ENCODE results near the gene FZR1.
"Not testable (repeated sequence)": the region's sequence is repeated elsewhere in the genome, so short reads cannot be mapped to it uniquely, and the experiment has no call there.

The FZR1 gene

DNA sequence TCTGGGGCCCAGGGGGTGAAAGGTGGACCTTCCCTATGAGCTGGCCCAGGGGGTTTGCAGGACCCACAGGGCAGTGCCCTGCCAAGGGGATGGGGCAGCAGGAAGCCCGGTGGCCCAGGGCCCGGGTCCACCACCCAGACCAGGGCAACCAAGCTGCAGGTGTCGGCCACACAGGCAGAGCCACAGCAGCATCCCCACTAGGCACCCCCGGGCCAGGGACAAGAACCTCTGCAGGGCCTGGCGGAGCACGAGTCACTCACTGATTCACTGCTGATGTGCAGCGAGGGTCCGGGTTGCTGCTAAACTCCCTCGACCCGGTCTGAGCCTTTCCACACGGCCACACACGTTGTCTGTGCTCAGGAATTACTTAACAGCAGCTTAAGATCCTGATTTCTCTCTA lies 8.8 kb downstream of the FZR1 start:
- DNase-seq (ENCODE audit: low spot score): no peak

DNA sequence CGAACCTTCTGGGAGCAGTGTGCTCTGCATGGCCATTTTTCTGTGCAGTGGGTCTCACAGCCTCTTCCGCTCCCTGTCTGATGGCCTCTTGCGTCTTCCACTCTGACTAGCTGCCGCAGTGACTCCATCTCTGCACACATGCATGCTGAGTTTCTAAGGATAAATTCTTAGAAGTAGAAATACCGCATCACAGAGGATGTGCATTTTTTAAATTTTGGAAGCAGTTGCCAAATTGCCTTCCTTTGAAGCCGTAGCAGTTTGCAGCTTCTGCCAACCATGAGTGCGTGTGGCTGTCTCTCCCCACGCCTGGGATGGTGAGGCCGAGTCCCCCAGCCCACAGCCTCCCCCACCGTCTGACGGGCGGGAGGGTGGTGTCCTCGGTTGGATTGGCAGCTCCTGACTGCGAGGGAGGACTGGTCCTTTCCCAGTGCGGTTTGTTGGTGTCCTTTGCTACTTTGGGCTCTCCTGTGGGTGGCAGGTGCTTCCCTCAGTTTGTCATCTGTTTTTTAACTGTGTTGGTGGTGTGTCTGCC lies 9.8 kb downstream of the FZR1 start:
- DNase-seq (ENCODE audit: low spot score): no peak

DNA sequence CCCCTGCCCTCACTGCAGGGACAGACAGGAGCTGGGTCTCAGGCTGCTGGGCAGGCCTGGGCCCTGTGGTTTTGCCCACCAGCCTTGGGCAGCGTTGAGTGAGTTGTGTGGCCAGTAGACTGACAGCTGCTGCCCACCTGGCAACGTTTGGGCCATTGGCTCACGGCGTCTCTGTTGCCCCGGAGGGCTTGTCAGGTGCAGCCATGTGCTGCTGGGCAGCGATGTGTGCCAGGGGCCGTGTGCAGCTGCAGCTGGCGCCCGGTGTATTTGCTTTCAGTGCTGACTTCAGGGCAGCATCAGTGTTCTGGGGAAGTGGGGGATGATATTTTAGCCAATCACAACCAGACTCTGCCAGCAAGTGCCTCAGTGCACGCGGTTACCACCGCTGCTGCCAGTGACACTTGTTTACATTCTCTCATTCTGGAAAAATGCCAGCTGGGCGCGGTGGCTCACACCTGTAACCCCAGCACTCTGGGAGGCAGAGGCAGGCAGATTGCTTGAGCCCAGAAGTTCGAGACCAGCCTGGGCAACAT lies 10.6 kb downstream of the FZR1 start:
- no peak for DNase-seq (ENCODE audit: low spot score)

DNA sequence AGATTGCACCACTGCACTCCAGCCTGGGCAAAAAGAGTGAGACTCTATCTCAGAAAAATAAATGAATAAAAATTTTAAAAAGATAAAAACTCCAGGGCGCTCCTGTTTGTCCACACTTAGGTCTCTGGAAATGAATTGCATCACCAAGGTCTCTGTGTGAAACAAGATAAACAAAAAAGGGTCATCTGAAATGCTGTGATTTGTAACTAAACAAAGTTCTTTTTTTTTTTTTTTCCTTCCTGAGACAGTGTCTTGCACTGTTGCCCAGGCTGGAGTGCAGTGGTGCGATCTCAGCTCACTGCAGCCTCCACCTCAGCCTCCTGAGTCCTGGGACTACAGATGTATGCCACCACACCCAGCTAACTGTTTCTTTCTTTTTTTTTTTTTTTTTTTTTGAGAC lies 11.5 kb downstream of the FZR1 start:
- no peak for DNase-seq (ENCODE audit: low spot score)

DNA sequence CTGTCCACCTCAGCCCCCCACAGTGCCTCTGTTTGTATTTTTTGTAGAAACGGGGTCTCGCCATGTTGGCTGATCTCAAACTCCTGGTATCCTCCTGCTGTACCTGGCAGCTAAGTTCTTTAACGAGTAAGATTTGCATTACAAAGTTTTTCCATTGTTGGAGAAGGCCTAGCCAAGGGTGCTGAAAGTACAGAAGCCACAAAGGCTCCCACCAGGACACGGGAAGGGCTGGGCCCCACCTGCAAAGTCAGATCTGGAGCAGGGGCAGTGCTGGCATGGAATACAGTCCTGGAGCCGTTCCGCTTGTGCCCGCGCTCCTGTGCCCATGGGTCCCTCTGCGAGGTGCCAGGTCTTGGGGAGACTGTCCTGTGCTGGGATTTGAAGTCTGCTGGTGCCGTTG lies 12.1 kb downstream of the FZR1 start:
- DNase-seq (ENCODE audit: low spot score): no peak

DNA sequence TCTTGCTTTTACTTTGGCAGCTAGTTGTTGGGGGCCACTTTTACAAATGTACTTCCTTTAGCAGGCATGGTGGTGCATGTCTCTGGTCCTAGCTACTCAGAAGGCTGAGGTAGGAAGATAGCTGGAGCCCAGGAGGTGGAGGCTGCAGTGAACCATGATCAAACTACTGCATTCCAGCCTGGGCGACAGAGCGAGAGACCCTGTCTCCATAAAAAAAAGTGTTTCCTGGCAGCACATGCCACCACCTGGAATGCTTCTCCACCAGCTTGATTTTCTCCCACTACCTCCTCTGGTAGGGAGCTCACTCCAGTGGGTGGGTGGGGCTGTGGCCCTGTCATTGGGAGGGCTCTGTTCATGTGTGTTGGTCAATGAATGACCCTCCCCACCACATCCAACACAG lies 12.5 kb downstream of the FZR1 start:
- DNase-seq (ENCODE audit: low spot score): no peak

DNA sequence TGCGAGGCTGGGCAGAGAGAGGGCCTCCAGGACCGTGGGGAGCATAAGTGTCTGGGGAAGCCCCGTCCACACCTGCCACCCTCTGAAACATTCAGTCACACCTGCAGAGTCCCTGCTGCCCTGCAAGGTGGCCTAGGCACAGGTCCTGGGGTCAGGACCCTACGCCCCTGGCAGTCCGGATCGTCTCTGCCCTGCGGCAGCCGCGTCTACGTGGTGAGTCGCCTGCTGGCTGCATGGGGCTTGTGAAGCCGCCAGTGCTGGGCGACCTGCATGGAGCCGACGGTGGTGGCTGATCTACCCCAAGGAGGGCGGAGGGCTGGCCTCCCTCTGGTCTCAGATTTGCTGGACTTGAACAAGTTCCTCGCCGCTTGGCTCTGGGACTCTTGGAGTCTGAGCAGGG lies 13.0 kb downstream of the FZR1 start:
- DNase-seq (ENCODE audit: low spot score): no peak

DNA sequence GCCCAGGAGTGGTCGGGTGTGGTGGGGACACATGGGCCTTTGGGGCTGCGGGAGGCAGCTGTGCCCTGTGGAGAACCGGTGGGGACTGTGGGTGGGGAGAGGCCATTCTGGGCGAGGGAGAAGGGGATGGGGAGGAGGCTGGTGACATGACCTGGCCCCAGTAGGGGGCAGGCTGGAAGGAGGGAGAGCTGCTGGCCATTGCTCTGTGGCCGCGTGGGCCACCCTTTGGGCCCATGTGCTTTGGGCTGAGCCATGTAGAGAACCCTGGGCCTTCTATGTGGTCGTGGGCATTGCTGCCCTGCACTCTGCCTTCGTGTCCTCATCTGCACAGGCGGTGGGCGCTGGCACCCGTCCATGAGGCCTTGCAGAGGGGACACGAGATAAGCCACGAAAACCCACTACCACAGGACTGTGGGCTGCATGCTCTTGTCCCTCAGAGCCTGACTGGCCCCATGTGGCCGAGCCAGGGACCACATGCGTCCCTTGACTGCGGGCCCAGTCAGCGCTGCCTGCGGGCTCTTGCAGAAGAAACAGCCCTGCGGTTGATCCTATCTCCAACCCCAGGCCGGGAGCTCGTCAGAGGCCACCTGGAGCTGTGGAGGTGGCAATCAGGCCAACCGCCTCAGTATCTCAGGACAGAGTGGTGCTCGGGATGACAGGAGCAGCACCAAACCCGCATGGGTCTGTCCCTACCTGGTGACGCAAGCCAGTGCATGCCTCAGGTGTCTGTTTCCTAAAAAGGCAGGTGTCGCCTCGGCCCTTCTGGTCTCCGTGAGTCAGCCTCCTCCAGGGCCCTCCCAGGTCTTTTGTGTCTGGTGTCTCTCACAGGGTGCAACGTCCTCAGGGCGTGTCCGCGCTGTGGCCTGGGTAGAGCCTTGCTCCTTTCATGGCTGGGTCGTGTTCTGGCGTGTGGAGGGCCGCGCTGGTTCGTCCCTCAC lies 14.3 kb downstream of the FZR1 start:
- DNase-seq (ENCODE audit: low spot score): no peak

DNA sequence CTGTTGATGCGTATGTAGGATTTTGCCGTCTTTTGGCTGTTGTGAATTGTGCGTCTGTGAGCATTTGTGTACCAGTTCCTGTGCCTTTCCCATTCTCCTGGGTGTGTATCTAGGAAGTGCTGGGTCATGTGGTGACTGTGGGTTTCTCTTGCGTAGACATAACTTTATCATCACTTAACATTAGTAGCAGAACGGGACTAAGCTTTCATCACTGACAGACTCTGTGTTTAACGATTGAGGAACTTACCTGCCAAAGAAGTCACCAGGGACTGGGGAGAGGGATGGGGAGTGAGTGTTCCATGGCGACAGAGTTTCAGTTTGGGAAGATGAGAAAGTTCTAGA lies 15.0 kb downstream of the FZR1 start:
- DNase-seq (ENCODE audit: low spot score): no peak

DNA sequence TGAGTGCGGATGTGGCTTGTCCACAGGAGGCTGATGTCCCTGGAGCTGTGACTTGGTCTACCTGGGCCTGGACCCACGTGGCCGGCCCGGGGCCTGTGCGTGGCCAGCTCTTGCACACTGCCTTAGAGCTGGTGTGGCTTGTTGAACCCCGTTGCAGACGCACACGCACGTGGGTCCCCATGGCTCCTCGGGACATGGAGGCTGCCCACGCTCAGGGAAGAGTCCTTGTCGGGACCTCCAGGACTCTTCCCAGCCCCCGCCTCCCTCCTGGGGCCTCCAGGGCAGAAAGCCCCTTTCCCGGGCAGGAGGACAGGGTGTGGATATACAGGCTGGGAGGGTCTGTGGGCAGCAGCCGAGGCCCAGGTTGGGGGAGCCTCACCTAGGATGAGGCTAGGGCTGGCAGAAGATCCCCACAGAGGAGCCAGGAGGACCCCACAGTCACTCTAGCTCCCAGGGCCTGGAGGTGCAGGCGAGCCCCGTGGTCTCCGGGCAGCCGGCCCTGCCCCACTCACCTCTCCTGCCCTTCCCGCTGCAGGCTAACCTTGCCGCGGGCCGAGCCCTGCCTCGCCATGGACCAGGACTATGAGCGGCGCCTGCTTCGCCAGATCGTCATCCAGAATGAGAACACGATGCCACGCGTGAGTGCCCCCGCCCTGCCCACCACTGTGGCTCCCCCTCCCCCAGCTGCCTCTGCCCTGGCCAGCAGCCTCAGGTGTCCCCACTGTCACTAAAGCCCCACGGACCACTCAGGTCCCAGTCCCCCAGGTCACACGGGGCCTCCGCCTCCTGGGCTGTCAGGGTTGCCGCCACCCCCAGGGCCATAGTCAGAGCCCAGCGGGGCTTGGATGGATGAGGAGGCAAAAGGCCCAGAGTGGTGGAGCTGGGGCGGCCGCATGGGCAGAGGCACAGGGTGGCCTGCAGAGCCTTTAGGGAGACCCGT lies 16.6 kb downstream of the FZR1 start:
- DNase-seq (ENCODE audit: low spot score): no peak

DNA sequence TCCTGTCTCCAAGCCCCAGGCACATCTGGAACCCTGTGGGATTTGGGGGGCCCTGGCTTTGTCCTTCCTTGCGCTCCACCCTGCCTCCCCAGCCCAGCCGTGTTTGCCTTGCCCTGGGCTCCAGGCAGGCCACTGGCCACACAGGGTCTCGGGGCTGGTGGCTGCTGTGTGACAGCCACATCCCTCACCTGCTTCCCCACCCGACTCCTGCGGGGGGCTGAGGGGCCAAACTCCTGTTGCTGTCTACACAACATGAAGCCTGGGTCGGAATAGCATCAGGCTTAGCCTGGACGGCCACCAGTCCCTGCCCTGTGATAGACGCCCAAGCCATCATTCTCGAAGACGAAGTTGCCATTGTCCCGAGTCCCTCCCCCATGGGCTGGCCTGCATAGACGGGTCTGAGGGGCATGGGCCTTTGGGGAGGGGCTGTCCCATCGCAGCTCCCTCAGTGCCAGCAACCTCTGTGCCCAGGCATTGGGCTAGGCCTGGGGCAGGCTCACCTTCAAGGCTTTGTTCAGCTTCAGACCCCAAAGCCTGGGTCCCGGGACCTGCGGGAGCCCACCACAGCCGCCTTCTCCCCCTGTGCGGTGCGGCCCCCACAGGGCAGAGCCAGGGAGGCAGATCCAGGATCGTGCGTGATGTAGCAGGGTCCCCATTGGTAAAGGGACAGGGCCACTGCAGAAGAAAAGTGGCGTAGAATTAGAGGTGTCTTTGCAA lies 17.4 kb downstream of the FZR1 start:
- DNase-seq (ENCODE audit: low spot score): no peak

DNA sequence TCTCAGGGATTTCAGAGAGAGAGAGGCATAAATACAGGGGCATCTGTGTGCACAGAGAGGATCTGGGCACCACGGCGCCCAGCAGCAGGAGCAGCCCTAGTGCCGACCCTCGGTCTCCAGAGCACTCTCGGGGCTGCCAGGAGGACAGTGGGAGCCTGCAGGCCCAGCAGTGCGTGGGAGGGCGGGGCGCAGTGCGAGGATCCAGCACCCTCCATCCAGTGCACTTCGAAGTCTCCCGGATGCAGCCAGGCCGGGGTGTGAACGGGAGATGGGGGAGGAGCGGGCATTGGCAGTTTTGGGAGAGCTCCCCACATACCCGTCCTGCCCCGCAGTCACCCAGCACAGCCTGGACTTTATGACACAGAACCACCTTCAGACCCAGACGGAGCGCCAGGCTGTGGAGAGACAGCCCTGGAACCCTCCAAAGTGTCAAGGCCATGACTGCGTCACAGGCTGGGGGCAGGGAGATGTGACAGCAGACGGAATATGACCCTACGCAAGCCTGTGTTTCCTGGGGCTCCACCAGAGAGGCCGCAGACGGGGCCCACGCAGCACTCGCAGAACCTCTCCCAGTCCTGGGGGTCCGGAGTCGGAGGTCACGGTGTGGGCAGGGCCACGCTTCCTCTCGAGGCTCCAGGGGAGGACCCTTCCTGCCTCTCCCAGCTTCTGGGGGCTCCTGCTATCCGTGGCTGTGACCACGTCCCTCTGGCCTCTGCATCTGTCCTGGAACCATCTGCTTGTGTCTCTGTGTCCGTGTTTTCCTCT lies 18.1 kb downstream of the FZR1 start:
- no peak for DNase-seq (ENCODE audit: low spot score)

DNA sequence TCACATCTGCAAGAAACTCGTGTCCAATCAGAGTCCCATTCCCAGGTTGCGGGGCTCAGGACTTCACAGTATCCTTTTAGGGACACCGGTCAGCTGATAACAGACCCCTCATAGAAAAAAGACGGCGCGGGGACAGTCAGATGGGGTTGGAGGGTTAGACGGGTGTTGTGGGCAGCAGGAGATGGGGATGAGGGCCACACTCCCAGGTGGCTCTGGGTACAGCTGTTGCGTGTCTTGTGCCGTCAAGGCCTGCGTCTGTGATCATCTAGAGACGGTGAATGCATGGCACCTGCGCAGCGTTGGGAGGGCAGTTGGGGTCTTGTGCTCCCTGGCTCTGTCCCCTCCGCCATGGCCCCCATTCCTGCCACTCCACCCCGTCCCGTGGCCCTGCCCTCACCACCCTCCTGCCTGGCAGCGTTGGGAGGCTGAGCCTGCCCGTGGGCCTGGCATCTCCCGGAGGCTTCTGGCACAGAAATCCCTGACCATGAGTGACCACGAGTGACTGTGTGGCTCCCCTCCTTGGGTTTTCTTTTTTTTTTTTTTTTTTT lies 18.9 kb downstream of the FZR1 start:
- no peak for DNase-seq (ENCODE audit: low spot score)

DNA sequence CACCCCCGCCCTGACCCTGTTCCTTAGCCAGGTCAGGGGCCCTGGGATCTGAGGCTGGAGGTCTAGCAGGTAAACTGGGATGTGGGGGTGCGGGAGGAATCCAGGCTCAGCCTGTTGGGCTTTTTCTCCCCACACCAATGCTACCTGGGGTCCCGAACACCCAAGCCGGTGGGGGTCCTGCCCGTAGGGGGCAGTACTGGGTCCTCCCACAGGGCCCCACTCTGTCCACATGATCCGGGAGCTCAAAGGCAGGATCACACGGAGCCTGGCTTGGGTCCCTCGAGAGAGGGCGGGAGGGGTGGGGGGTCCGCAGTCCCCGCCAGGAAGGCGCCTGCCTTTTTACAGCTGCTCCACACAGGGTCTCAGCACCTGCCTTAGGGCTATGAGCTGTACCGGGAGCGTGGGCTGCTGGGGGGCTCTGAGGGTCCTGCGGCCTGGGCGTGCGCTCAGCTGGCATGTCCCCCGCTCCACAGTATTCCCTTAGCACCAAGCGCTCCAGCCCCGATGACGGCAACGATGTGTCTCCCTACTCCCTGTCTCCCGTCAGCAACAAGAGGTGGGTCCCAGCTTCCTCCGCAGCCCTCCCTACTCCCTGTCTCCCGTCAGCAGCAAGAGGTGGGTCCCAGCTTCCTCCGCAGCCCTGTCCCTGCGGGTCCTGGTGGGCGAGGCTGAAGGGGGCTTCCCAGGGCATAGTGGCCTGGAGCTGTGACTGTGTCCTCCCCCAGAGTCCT lies 20.6 kb downstream of the FZR1 start:
- no peak for DNase-seq (ENCODE audit: low spot score)

DNA sequence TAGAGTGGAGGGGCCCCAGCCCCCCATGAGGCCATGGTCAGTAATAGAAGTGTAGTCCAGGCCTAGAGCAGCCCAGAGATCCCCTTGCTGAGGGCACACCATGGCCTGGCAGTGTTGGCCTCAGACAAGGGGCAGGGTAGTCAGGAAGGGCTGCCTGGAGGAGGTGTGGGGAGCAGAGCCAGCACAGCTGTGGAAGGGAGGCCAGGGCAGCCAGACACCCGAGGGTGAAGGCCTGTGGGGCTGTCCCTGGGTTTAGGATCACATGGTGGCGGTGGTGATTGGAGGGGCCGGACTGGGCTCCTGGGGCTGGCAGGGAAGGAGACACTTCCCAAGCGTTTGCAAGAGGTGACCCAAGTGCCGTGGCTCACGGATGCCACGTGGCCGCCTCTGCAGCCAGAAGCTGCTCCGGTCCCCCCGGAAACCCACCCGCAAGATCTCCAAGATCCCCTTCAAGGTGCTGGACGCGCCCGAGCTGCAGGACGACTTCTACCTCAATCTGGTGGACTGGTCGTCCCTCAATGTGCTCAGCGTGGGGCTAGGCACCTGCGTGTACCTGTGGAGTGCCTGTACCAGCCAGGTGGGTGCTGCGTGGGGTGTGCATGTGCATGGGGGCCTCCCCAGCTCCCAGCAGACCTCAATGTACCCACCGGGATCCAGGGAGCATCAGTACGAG lies 21.3 kb downstream of the FZR1 start:
- no peak for DNase-seq (ENCODE audit: low spot score)

DNA sequence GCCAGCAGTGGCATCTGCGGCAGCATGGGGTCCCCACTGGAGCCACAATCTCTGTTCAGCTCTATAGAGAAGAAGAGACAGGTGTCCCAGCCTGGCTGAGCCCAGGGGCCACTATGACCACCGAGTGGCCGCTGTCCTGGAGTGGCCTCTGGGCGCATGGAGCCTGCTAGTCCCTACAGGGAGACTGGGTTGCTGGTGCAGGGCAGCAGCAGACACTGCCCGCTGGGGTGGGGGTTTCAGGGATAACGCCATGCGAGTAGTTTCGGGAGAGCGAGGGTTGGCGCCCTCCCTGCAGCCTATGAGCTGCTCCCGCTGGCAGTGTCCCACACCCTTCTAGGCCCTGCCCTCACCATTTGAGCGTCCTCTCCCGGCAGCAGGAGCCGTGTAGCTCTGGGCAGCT lies 22.0 kb downstream of the FZR1 start:
- no peak for DNase-seq (ENCODE audit: low spot score)

DNA sequence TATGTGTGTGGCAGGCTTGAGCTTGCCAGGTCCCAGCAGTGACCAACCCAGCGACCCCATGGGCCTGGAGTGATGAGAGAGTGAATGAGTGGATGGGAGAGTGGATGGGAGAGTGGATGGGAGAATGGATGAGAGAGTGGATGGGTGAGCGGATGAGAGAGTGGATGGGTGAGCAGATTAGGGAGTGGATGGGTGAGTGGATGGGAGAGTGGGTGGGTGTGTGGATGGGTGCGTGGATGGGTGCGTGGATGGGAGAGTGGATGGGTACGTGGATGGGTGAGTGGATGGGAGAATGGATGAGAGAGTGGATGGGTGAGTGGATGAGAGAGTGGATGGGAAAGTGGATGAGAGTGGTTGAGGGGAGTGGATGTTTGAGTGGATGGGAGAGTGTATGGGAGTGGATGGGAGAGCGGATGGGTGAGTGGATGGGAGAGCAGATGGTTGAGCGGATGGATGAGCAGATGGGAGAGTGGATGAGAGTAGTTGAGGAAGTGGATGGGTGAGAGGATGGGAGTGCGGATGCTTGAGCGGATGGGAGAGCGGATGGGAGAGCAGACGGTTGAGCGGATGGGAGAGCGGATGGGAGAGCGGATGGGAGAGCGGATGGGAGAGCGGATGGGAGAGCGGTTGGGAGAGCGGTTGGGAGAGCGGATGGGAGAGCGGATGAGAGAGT lies 22.6 kb downstream of the FZR1 start:
- no peak for DNase-seq (ENCODE audit: low spot score)

DNA sequence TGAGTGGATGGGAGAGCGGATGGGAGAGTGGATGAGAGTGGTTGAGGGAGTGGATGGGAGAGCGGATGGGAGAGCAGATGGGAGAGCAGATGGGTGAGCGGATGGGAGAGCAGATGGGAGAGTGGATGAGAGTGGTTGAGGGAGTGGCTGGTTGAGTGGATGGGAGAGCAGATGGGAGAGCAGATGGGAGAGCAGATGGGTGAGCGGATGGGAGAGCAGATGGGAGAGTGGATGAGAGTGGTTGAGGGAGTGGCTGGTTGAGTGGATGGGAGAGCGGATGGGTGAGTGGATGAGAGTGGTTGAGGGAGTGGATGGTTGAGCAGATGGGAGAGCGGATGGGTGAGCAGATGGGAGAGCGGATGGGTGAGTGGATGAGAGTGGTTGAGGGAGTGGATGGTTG lies 23.2 kb downstream of the FZR1 start:
- DNase-seq (ENCODE audit: low spot score): not testable (repeated sequence)

DNA sequence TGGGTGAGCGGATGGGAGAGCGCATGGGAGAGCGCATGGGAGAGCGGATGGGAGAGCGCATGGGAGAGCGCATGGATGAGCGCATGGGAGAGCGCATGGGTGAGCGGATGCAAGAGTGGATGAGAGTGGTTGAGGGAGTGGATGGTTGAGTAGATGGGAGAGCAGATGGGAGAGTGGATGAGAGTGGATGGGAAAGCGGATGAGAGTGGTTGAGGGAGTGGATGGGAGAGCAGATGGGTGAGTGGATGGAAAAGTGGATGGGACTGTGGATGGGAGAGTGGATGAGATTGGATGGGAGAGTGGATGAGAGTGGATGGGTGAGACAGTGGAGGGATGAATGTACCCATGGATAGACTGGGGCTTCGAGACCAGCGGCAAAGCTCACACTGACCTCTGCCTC lies 24.3 kb downstream of the FZR1 start:
- DNase-seq (ENCODE audit: low spot score): no peak

Measured in HuH-7 (cell line).